Kidney epithelial cell (primary cell): Measurements from ENCODE around the gene ROS1. TPM values are rescaled to one million over a fixed set of nuclear protein-coding genes. Genes with fewer than 3 reads are reported as not detected.
"Not testable (repeated sequence)": the region's sequence is repeated elsewhere in the genome, so short reads cannot be mapped to it uniquely, and the experiment has no call there.

Experiments used
- DNase-seq: peaks from one replicate; pipeline ENCODE4 v3.0.0-alpha.2; 2010; ENCODE audit warnings: low read depth
- H3K27me3 ChIP-seq: 2 replicates; pipeline ENCODE4 v1.6.0; 2011; ENCODE audit warnings: low read length; ENCODE audit not compliant: control insufficient read depth, insufficient read depth
- H3K36me3 ChIP-seq: 2 replicates; pipeline ENCODE4 v1.5.1; 2011; ENCODE audit warnings: low read length; ENCODE audit not compliant: control insufficient read depth, insufficient read depth
- H3K4me3 ChIP-seq: 2 replicates; pipeline ENCODE4 v1.5.1; 2011; ENCODE audit warnings: low read depth, mild to moderate bottlenecking, control low read depth, low read length
- total RNA-seq: library from RNA; depleted of rRNA; stranded (reverse); fragments of >200 nt; gene quantifications from 2 replicates; pipeline ENCODE4 v1.2.3, GENCODE V29; 2015
- TF ChIP-seq, protein P1 (sequence below): IDR thresholded peaks from 2 replicates; pipeline ENCODE4 v1.5.1; 2011; ENCODE audit warnings: mild to moderate bottlenecking, moderate library complexity, low read length, control low read depth, inconsistent platforms; ENCODE audit not compliant: insufficient read depth, poor library complexity, severe bottlenecking

The ROS1 gene
- total RNA-seq, result under 0.01 and 0.04 TPM in 2 replicates

- TF ChIP-seq, protein P1, sequence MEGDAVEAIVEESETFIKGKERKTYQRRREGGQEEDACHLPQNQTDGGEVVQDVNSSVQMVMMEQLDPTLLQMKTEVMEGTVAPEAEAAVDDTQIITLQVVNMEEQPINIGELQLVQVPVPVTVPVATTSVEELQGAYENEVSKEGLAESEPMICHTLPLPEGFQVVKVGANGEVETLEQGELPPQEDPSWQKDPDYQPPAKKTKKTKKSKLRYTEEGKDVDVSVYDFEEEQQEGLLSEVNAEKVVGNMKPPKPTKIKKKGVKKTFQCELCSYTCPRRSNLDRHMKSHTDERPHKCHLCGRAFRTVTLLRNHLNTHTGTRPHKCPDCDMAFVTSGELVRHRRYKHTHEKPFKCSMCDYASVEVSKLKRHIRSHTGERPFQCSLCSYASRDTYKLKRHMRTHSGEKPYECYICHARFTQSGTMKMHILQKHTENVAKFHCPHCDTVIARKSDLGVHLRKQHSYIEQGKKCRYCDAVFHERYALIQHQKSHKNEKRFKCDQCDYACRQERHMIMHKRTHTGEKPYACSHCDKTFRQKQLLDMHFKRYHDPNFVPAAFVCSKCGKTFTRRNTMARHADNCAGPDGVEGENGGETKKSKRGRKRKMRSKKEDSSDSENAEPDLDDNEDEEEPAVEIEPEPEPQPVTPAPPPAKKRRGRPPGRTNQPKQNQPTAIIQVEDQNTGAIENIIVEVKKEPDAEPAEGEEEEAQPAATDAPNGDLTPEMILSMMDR, result no peak
- no peak for DNase-seq
- Histone ChIP-seq H3K27me3 (no peaks in the 10 kb centered on the region), H3K36me3 (no peaks in the 10 kb centered on the region), H3K4me3 (no peak within 1 kb of the TSS)
Measured at GRCh38 chr6:117425431-117426153, at the start of gene ROS1. ROS1 (minus strand) TSS chr6:117425942; CDS start chr6:117425656, 286 bp downstream.

- TF ChIP-seq, protein P1, result no peak
- no peak for DNase-seq
- H3K4me3 ChIP-seq, result no peak overlapping the region
- H3K27me3 ChIP-seq, result no peaks in the 10 kb centered on the region
- no peaks in the 10 kb centered on the region for H3K36me3 ChIP-seq
Measured at GRCh38 chr6:117473401-117473800, 47.7 kb upstream of the ROS1 start.

DNA sequence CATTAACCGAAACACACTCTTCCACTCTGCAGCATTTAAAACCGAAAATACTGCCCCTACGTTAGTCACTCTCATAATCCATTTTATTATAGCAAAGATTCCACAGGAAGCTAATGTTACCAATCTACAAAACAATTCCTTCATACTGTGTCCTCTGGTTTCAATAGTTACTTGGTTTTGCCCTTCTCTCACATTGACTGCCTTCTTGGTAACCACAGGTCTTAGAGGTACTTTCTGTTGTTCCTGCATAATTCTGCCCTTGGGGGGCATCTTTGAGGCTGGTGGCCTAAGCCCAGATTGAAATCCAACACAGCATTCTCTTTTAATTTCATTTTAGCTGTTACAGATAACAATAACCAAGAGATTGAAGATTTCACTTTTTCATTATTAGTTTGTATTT is 46.9 kb upstream of the ROS1 start:
- H3K36me3 ChIP-seq, result no peaks in the 10 kb centered on the region
- DNase-seq, result no peak
- TF ChIP-seq, protein P1, result no peak

DNA sequence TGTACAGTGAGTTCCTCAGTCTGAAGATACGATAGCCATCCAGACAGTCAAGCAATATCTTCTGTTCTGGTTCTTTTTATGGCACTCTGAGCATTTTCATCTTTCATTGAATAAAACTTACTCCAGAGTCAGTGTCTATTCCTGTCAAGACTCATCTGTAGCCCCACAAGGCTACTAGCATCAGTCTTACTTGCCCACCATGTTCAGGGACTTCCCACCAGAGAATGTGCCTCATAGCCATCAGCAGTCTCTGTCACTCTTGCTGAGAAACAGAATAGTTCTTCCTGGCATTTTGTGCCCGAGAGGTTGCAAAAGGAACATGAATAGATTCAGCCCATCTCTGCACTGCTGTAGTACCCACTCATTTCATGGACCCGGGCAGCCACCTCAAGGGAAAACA is 44.0 kb upstream of the ROS1 start:
- no peak for DNase-seq

More for the DNA sequence above, 46.9 kb upstream of the ROS1 start:
- Histone ChIP-seq H3K4me3 (no peak overlapping the region), H3K27me3 (no peaks in the 10 kb centered on the region)

DNA sequence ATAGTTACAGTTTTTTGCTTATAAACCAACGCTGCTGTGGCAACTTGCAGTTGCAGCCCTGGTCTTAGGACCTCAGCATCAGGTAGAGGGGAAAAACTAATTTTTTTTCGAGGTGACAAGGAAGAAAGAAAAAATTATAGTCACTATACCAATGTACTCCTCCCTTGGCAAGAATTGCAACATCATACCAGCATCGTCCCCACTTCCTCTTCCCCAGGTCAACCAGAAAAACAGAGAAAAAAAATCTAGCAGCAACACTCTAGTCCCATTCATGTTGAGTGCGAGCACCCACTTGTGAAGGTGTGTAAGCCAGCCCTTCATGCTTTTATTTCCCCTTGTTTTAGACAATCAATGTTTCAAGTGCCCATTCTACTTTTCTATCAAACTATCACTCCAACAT is 43.6 kb upstream of the ROS1 start:
- H3K36me3 ChIP-seq, result no peaks in the 10 kb centered on the region
- H3K27me3 ChIP-seq, result no peaks in the 10 kb centered on the region
- DNase-seq, result no peak
- no peak overlapping the region for H3K4me3 ChIP-seq
- TF ChIP-seq, protein P1, result no peak

More for the DNA sequence above, 44.0 kb upstream of the ROS1 start:
- no peaks in the 10 kb centered on the region for H3K36me3 ChIP-seq
- no peaks in the 10 kb centered on the region for H3K27me3 ChIP-seq
- no peak overlapping the region for H3K4me3 ChIP-seq
- TF ChIP-seq, protein P1, result no peak

DNA sequence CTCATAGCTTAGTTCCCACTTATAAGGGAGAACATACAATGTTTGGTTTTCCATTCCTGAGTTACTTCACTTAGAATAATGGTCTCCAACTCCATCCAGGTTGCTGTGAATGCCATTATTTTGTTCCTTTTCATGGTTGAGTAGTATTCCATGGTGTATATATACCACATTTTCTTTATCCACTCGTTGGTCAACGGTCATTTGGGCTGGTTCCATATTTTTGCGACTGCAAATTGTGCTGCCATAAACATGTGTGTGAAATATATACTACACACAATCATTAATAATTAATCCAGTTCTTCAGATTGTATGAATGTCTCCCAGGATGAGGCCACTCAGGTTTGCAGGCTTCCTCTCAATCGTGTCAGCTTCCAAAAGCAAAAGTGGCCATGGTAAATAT is 42.8 kb upstream of the ROS1 start:
- not testable (repeated sequence) for H3K4me3 ChIP-seq, DNase-seq, H3K36me3 ChIP-seq, H3K27me3 ChIP-seq
